Erythroblast (primary cell): Measurements from ENCODE around the gene EIF4B.

Source experiments
- GATA1 ChIP-seq: IDR thresholded peaks from 2 replicates; pipeline ENCODE4 v1.6.1; 2011; ENCODE audit warnings: low read depth, mild to moderate bottlenecking, control low read depth, low read length, moderate library complexity
- POLR2A ChIP-seq: IDR thresholded peaks from 2 replicates; pipeline ENCODE4 v1.6.1; 2011; ENCODE audit warnings: mild to moderate bottlenecking, low read length

DNA sequence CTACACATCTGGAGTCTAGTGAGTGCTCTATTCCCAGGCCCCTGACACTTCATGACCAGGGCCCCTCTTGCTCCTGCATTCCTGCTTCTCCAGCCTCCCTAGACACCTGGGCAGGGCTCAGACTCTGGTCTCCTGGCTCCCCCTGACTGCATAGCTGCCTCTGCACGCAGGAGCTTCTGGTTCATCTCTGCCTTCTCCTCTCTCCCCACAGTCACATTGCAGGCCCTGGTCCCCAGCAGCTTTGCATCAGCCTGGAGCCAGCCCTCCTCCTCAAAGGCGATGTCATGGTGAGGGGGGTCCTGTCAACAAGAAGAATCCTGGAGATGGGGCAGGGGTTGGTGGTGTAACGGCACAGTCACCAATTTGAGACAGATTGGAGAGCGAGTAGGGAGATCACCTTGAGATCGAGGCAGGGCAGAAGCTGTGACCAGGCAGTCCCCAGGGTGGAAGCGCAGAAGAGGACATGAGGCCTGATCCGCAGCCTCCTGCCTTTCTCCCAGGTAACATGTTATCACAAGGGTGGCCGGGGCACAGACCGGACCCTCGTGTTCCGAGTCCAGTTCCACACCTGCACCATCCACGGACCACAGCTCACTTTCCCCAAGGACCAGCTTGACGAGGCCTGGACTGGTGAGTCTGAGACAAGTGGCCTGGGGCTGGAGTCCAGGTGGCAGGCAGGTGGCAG is 51.7 kb downstream of the EIF4B start:
- TF ChIP-seq POLR2A (no peak), GATA1 (no peak)
